GM12878 (cell line): Measurements from ENCODE around the gene C9orf153. TPM values are rescaled to one million over a fixed set of nuclear protein-coding genes. Genes with fewer than 3 reads are reported as not detected.

Experiments
- ATAC-seq: fragments of 200-7000 bp; cut with Tn5 transposase; 3 replicates; pipeline ENCODE4 v1.9.1; 2020; ENCODE audit warnings: mild to moderate bottlenecking, moderate library complexity
- BruUV-seq: library from RNA; stranded (reverse); fragments of 400-500 nt; replicated peaks from 2 replicates; lab custom pipeline; 2021; lab: Mats Ljungman, UMichigan
- CTCF ChIA-PET: fragments of 300-600 bp; sonication (Branson Sonifier 250); formaldehyde crosslinking; extraction: SDS; loops from one replicate; lab custom pipeline; 2021; ENCODE audit warnings: inconsistent platforms; lab: Yijun Ruan, JAX
- POLR2A ChIA-PET: fragments of 350-600 bp; formaldehyde crosslinking; extraction: SDS; loops from one replicate; lab custom pipeline; 2021; ENCODE audit warnings: inconsistent platforms; lab: Charles Lee
- RAD21 ChIA-PET: fragments of 300-600 bp; sonication (Branson Sonifier 250); formaldehyde crosslinking; loops from one replicate; lab custom pipeline; 2023; ENCODE audit warnings: antibody characterized with exemption; ENCODE audit not compliant: unreplicated experiment; lab: Charles Lee
- SMC1A ChIA-PET: fragments of 300-600 bp; sonication (Branson Sonifier 250); formaldehyde crosslinking; loops from one replicate; lab custom pipeline; 2023; ENCODE audit not compliant: unreplicated experiment, uncharacterized antibody; lab: Charles Lee
- DNase-seq: peaks from one replicate; pipeline ENCODE4 v3.0.0-alpha.2; 2011; ENCODE audit warnings: low read depth, low spot score
- FAIRE-seq: peaks from 3 replicates; lab custom pipeline; 2011; peaks lifted over from hg19 to GRCh38; lab: Jason Lieb, UNC
- H2AFZ ChIP-seq: 2 replicates; pipeline ENCODE4 v1.6.0; 2011; ENCODE audit warnings: low read depth, low read length, control low read depth; ENCODE audit not compliant: control insufficient read depth
- H3K27ac ChIP-seq: 2 replicates; pipeline ENCODE4 v1.5.1; 2011; ENCODE audit warnings: control low read depth; ENCODE audit not compliant: control insufficient read depth, insufficient read depth
- H3K27me3 ChIP-seq, 2 experiments: replicated peaks in 1 of 2; 2 replicates each; pipeline versions ENCODE4 v1.6.0 to v1.6.1; 2011; ENCODE audit warnings: low read length in 1 of 2; ENCODE audit not compliant: control insufficient read depth in 2 of 2, insufficient read depth in 2 of 2
- H3K36me3 ChIP-seq, 2 experiments: 2 replicates each; pipeline ENCODE4 v1.5.1; 2011; ENCODE audit warnings: low read length in 1 of 2; ENCODE audit not compliant: control insufficient read depth in 2 of 2, insufficient read depth in 2 of 2
- H3K4me1 ChIP-seq: 2 replicates; pipeline ENCODE4 v1.6.1; 2011; ENCODE audit warnings: mild to moderate bottlenecking, low read length, moderate library complexity, mixed read lengths; ENCODE audit not compliant: control insufficient read depth, insufficient read depth
- H3K4me2 ChIP-seq: 2 replicates; pipeline ENCODE4 v1.6.0; 2011; ENCODE audit warnings: control low read depth; ENCODE audit not compliant: control insufficient read depth, insufficient read depth
- H3K4me3 ChIP-seq: fragments of 200-600 bp; sonication (generic); 2 replicates; pipeline ENCODE4 v1.5.1; 2016
- H3K79me2 ChIP-seq: 2 replicates; pipeline ENCODE4 v1.6.0; 2011; ENCODE audit warnings: low read length; ENCODE audit not compliant: control insufficient read depth, insufficient read depth
- H3K9ac ChIP-seq: 2 replicates; pipeline ENCODE4 v1.8.0; 2011; ENCODE audit warnings: low read length, control low read depth, mixed read lengths; ENCODE audit not compliant: control insufficient read depth, insufficient read depth
- H3K9me3 ChIP-seq: replicated peaks from 3 replicates; pipeline ENCODE4 v1.5.1; 2011; ENCODE audit warnings: mild to moderate bottlenecking, low read length; ENCODE audit not compliant: control insufficient read depth, insufficient read depth
- H4K20me1 ChIP-seq: 2 replicates; pipeline ENCODE4 v1.6.0; 2011; ENCODE audit not compliant: control insufficient read depth, insufficient read depth
- ASH2L ChIP-seq: fragments of 300-600, 200-600 bp; sonication (generic); IDR thresholded peaks from 2 replicates; pipeline ENCODE4 v1.6.1; 2017; ENCODE audit warnings: low read depth, mild to moderate bottlenecking, borderline replicate concordance
- BRCA1 ChIP-seq: IDR thresholded peaks from 2 replicates; pipeline ENCODE4 v1.6.1; 2011; ENCODE audit warnings: low read depth, low read length, improper control_type of control experiment
- CBFB ChIP-seq: IDR thresholded peaks from 2 replicates; pipeline ENCODE4 v1.6.1; 2016; ENCODE audit warnings: antibody characterized with exemption, low read depth
- CUX1 ChIP-seq: IDR thresholded peaks from 2 replicates; pipeline ENCODE4 v1.6.1; 2012; ENCODE audit warnings: improper control_type of control experiment, low read depth, low read length; ENCODE audit not compliant: insufficient replicate concordance
- FOXK2 ChIP-seq: fragments of 450-650 bp; IDR thresholded peaks from 2 replicates; pipeline ENCODE4 v1.6.1; 2017; ENCODE audit warnings: mild to moderate bottlenecking, moderate library complexity
- JUNB ChIP-seq: IDR thresholded peaks from 2 replicates; pipeline ENCODE4 v1.6.1; 2016; ENCODE audit warnings: antibody characterized with exemption, mild to moderate bottlenecking
- KAT2A ChIP-seq: conservative IDR thresholded peaks from 2 replicates; pipeline ENCODE4 v1.6.1; 2011; ENCODE audit warnings: low read depth, low read length; ENCODE audit not compliant: control insufficient read depth
- MYB ChIP-seq: fragments of 150-350 bp; IDR thresholded peaks from 2 replicates; pipeline ENCODE4 v1.6.1; 2014; ENCODE audit warnings: mild to moderate bottlenecking, low read depth, low read length, borderline replicate concordance
- NBN ChIP-seq: fragments of 450-650 bp; IDR thresholded peaks from 2 replicates; pipeline ENCODE4 v1.6.1; 2016
- PKNOX1 ChIP-seq: fragments of 450-650 bp; IDR thresholded peaks from 2 replicates; pipeline ENCODE4 v1.6.1; 2016; ENCODE audit warnings: mild to moderate bottlenecking
- PRDM15 ChIP-seq: fragments of 450-650 bp; formaldehyde crosslinking; IDR thresholded peaks from 2 replicates; pipeline ENCODE4 v1.4.0; 2020; ENCODE audit warnings: mild to moderate bottlenecking, moderate library complexity
- RELB ChIP-seq: fragments of 450-650 bp; IDR thresholded peaks from 2 replicates; pipeline ENCODE4 v1.6.1; 2017; ENCODE audit warnings: low read depth, mild to moderate bottlenecking, moderate library complexity
- RFX5 ChIP-seq: IDR thresholded peaks from 2 replicates; pipeline ENCODE4 v1.6.1; 2011; ENCODE audit warnings: low read depth, low read length, improper control_type of control experiment
- SIN3A ChIP-seq: IDR thresholded peaks from 2 replicates; pipeline ENCODE4 v1.6.1; 2012; ENCODE audit warnings: low read depth, low read length, improper control_type of control experiment
- WGBS: methylation state at CpG from one replicate; pipeline ENCODE4 v1.1.6; 2016; ENCODE audit warnings: low lambda C conversion rate; ENCODE audit not compliant: insufficient replicate concordance, insufficient coverage; ENCODE audit errors: missing lambda C conversion rate; 5-methylcytosine and 5-hydroxymethylcytosine counted together
- in situ Hi-C: fragments of 300-500 bp; cut with MboI; formaldehyde crosslinking; loops from 9 replicates; pipeline ENCODE4 v1.14.3; 2018; ENCODE audit warnings: mixed read lengths
- intact Hi-C: fragments of 100-400 bp; cut with micrococcal nuclease; formaldehyde crosslinking; loops from one replicate; pipeline ENCODE4 v1.14.2; 2022; ENCODE audit not compliant: unreplicated experiment
- polyA plus RNA-seq, 11 experiments: library from polyadenylated mRNA; depleted of rRNA in 4 of 11; unstranded in 6 of 11; stranded (reverse) in 5 of 11; fragments of >200 nt; fragmentation: Nextera tagmentation in 4 of 11; fragmentation: Illumina TruSeq in 1 of 11; extraction: Ambion mirVana in 4 of 11; extraction: Trizol in 1 of 11; gene quantifications; 1 replicate in 1 of 11; 2 replicates in 10 of 11; pipeline versions ENCODE4 v1.2.1 to v1.2.3, GENCODE V29; 2011 to 2016; ENCODE audit warnings: inconsistent platforms in 2 of 11, missing spikeins in 2 of 11, low read depth in 1 of 11
- total RNA-seq, 4 experiments: library from RNA; depleted of rRNA in 3 of 4; stranded (reverse); fragments of >200 nt in 3 of 4; fragmentation: Illumina TruSeq in 1 of 4; extraction: Trizol in 1 of 4; gene quantifications; 2 replicates each; pipeline versions ENCODE4 v1.2.1 to v1.2.3, GENCODE V29; 2013 to 2021

Gene C9orf153
- total and polyA plus RNA-seq, 10 of the 15 experiments (the other 5 are each of a cell fraction or from before 2014, with no cell fraction given) = 0.03 to 1.2 (median 0.18) TPM; not detected in 1

- no peaks in the 10 kb centered on the region for H3K9me3 ChIP-seq
- no peak overlapping the region for H2AFZ ChIP-seq
- H4K20me1 ChIP-seq = no peaks in the 10 kb centered on the region
- intact Hi-C loops (no loop called here), in situ Hi-C loops (no loop called here)
- FAIRE-seq (no peak), ATAC-seq (no peak), DNase-seq (no peak)
- no TSS peak for BruUV-seq
- H3K27ac ChIP-seq = no peak overlapping the region
- SMC1A ChIA-PET = no interaction called here
- 1% methylated on average over 4 of the region's 4 CpGs for WGBS
- CTCF ChIA-PET = interaction anchor here (1.6 kb wide), 1 partner anchor 21 kb away, joined by 4 read pairs; no protein-coding TSS in a partner anchor
- H3K4me2 ChIP-seq = no peak overlapping the region
- RAD21 ChIA-PET = interaction anchor here (1.0 kb wide), 1 partner anchor 54 kb away, joined by 3 read pairs; no protein-coding TSS in a partner anchor
- no peaks in the 10 kb centered on the region for H3K79me2 ChIP-seq
- H3K4me1 ChIP-seq = no peaks in the 10 kb centered on the region
- no peaks in the 10 kb centered on the region for H3K36me3 ChIP-seq
- POLR2A ChIA-PET = no interaction called here
- no peaks in the 10 kb centered on the region for H3K27me3 ChIP-seq
- H3K9ac ChIP-seq = no peak overlapping the region
- no peak overlapping the region for H3K4me3 ChIP-seq
- TF ChIP-seq RELB (no peak), JUNB (no peak), ASH2L (no peak), CBFB (no peak), RFX5 (no peak), FOXK2 (no peak), BRCA1 (no peak), CUX1 (no peak), SIN3A (no peak), NBN (no peak), MYB (no peak), KAT2A (no peak), PKNOX1 (no peak), PRDM15 (CRISPR knock-in tag) (no peak)
Observed at GRCh38 chr9:86222667-86223066, 36.8 kb downstream of the C9orf153 start.
